Measurements from ENCODE around the gene RPTOR.

Gene RPTOR

GRCh38 chr17:80931421-80932265 lies 387.0 kb downstream of the RPTOR start:
- no peak for DNase-seq (ENCODE audit: low read depth in 1 of 2, low spot score in 1 of 2)
- Histone ChIP-seq H3K4me3 (replicated peaks; ENCODE audit: insufficient read depth, low read length) (no peak overlapping the region), H3K27me3 (ENCODE audit: insufficient read depth, poor library complexity, severe bottlenecking) (no peaks in the 10 kb centered on the region), H3K27ac (replicated peaks) (no peak overlapping the region)
- TF ChIP-seq GABPA (IDR thresholded peaks at IDR 0.05; ENCODE audit: low read depth) (no peak), POLR2AphosphoS5 (IDR thresholded peaks at IDR 0.05; ENCODE audit: low read depth) (no peak), SPI1 (IDR thresholded peaks at IDR 0.05; ENCODE audit: borderline replicate concordance, low read depth) (no peak)
- TF ChIP-seq, protein P1, sequence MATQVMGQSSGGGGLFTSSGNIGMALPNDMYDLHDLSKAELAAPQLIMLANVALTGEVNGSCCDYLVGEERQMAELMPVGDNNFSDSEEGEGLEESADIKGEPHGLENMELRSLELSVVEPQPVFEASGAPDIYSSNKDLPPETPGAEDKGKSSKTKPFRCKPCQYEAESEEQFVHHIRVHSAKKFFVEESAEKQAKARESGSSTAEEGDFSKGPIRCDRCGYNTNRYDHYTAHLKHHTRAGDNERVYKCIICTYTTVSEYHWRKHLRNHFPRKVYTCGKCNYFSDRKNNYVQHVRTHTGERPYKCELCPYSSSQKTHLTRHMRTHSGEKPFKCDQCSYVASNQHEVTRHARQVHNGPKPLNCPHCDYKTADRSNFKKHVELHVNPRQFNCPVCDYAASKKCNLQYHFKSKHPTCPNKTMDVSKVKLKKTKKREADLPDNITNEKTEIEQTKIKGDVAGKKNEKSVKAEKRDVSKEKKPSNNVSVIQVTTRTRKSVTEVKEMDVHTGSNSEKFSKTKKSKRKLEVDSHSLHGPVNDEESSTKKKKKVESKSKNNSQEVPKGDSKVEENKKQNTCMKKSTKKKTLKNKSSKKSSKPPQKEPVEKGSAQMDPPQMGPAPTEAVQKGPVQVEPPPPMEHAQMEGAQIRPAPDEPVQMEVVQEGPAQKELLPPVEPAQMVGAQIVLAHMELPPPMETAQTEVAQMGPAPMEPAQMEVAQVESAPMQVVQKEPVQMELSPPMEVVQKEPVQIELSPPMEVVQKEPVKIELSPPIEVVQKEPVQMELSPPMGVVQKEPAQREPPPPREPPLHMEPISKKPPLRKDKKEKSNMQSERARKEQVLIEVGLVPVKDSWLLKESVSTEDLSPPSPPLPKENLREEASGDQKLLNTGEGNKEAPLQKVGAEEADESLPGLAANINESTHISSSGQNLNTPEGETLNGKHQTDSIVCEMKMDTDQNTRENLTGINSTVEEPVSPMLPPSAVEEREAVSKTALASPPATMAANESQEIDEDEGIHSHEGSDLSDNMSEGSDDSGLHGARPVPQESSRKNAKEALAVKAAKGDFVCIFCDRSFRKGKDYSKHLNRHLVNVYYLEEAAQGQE (IDR thresholded peaks at IDR 0.05; ENCODE audit: insufficient replicate concordance, low read depth): no peak
- TF ChIP-seq, protein P2, sequence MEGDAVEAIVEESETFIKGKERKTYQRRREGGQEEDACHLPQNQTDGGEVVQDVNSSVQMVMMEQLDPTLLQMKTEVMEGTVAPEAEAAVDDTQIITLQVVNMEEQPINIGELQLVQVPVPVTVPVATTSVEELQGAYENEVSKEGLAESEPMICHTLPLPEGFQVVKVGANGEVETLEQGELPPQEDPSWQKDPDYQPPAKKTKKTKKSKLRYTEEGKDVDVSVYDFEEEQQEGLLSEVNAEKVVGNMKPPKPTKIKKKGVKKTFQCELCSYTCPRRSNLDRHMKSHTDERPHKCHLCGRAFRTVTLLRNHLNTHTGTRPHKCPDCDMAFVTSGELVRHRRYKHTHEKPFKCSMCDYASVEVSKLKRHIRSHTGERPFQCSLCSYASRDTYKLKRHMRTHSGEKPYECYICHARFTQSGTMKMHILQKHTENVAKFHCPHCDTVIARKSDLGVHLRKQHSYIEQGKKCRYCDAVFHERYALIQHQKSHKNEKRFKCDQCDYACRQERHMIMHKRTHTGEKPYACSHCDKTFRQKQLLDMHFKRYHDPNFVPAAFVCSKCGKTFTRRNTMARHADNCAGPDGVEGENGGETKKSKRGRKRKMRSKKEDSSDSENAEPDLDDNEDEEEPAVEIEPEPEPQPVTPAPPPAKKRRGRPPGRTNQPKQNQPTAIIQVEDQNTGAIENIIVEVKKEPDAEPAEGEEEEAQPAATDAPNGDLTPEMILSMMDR (IDR thresholded peaks at IDR 0.05; ENCODE audit: insufficient read depth, low read length): no peak

DNA sequence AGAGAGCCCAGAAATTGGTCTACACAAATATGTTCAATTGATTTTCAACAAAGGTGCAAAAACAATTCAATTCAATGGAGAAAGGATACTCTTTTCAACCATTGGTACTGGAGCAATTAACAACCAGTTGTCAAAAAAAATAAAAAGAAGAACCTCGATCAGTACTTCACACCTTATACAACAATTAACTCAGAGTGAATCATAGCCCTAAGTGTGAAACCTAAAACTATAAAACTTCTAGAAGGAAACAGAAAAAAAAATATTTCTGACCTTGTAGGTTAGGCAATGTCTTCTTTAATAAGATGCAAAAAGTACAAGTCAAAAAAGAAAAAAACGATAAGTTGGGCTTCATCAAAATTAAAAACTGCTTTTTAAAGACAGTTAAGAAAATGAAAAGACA lies 390.9 kb downstream of the RPTOR start:
- H3K27ac ChIP-seq (replicated peaks): no peak overlapping the region
- no peak overlapping the region for H3K4me3 ChIP-seq (replicated peaks; ENCODE audit: insufficient read depth, low read length)
- TF ChIP-seq, protein P2 (IDR thresholded peaks at IDR 0.05; ENCODE audit: insufficient read depth, low read length): no peak
- TF ChIP-seq GABPA (IDR thresholded peaks at IDR 0.05; ENCODE audit: low read depth): no peak
- TF ChIP-seq, protein P1 (IDR thresholded peaks at IDR 0.05; ENCODE audit: insufficient replicate concordance, low read depth): no peak
- no peak for TF ChIP-seq SPI1 (IDR thresholded peaks at IDR 0.05; ENCODE audit: borderline replicate concordance, low read depth)
- no peak for TF ChIP-seq POLR2AphosphoS5 (IDR thresholded peaks at IDR 0.05; ENCODE audit: low read depth)
- no peaks in the 10 kb centered on the region for H3K27me3 ChIP-seq (ENCODE audit: insufficient read depth, poor library complexity, severe bottlenecking)
- DNase-seq (ENCODE audit: low read depth in 1 of 2, low spot score in 1 of 2): no peak

GRCh38 chr17:80936218-80936617 lies 391.6 kb downstream of the RPTOR start:
- DNase-seq (ENCODE audit: low read depth in 1 of 2, low spot score in 1 of 2): no peak
- Histone ChIP-seq H3K27me3 (ENCODE audit: insufficient read depth, poor library complexity, severe bottlenecking) (no peaks in the 10 kb centered on the region), H3K27ac (replicated peaks) (no peak overlapping the region), H3K4me3 (replicated peaks; ENCODE audit: insufficient read depth, low read length) (no peak overlapping the region)
- TF ChIP-seq GABPA (IDR thresholded peaks at IDR 0.05; ENCODE audit: low read depth) (no peak), POLR2AphosphoS5 (IDR thresholded peaks at IDR 0.05; ENCODE audit: low read depth) (no peak), SPI1 (IDR thresholded peaks at IDR 0.05; ENCODE audit: borderline replicate concordance, low read depth) (no peak)
- TF ChIP-seq, protein P2 (IDR thresholded peaks at IDR 0.05; ENCODE audit: insufficient read depth, low read length): no peak
- TF ChIP-seq, protein P1 (IDR thresholded peaks at IDR 0.05; ENCODE audit: insufficient replicate concordance, low read depth): no peak
